GM12878 (cell line): Measurements from ENCODE around the gene IRF4.

Experiments
- EP300 ChIP-seq, 2 experiments: fragments of 150-350 bp in 1 of 2; IDR thresholded peaks; 2 replicates each; pipeline ENCODE4 v1.6.1; 2011 to 2012; ENCODE audit warnings: low read depth in 2 of 2, low read length in 2 of 2, borderline replicate concordance in 1 of 2, improper control_type of control experiment in 1 of 2, inconsistent platforms in 1 of 2; ENCODE audit not compliant: control insufficient read depth in 1 of 2
- GABPA ChIP-seq: IDR thresholded peaks from 2 replicates; pipeline ENCODE4 v1.6.1; 2014; ENCODE audit warnings: antibody characterized with exemption, low read depth, mild to moderate bottlenecking, inconsistent platforms
- JUND ChIP-seq: IDR thresholded peaks from 2 replicates; pipeline ENCODE4 v1.6.1; 2012; ENCODE audit warnings: low read depth, mild to moderate bottlenecking, low read length, improper control_type of control experiment, moderate library complexity
- PAX8 ChIP-seq: fragments of 450-650 bp; IDR thresholded peaks from 2 replicates; pipeline ENCODE4 v1.6.1; 2017; ENCODE audit warnings: mild to moderate bottlenecking, moderate library complexity
- ZNF24 ChIP-seq: fragments of 450-650 bp; IDR thresholded peaks from 2 replicates; pipeline ENCODE4 v1.6.1; 2017; ENCODE audit warnings: antibody characterized with exemption, mild to moderate bottlenecking

DNA sequence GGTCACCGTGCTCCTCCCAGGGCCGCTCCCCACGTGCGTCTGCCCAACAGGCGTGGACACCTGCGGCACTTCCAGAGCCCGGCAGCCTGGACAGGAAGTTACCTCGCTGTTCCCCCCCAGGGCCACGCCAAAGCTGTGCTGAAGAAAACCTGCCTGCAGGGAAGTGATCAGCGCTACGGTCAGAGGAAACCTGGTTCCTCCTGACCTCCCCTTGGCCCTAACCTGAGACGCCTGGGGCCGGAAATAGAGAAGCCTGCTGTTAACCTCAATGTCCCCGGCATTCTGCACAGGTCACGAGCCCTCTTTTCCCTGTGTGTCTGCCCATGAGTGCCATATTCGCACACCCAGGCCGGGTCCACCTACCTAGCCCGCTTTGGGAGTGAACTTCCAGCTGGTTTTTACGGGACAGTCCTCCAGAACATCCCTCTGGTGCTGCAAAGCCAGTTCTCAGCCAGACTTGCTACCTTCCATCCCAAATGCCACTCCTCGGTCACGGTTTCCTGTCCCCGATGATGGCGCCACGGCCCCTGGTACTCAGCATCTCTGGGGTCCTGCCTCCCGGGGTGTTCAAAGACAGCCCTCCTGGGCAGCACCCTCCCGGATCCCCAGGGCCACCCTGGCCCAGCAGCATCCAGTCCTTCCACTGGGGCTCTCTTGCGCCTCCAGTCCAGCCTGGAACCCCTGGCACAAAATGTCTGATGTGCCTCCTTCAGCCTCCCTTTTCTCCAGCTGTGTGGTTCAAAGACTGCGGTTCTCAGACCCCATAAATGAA, 12.0 kb upstream of the IRF4 start:
- TF ChIP-seq ZNF24 = no peak
- TF ChIP-seq PAX8 = no peak
- no peak for TF ChIP-seq GABPA
- no peak for TF ChIP-seq JUND
- no peak for TF ChIP-seq EP300 (IDR thresholded peaks at IDR 0.05; ENCODE audit: borderline replicate concordance in 1 of 2, control insufficient read depth in 1 of 2, low read depth in 2 of 2, low read length in 2 of 2)
